Measurements from ENCODE around the gene RASSF6.
"Not testable (repeated sequence)": the region's sequence is repeated elsewhere in the genome, so short reads cannot be mapped to it uniquely, and the experiment has no call there.

Gene RASSF6

DNA sequence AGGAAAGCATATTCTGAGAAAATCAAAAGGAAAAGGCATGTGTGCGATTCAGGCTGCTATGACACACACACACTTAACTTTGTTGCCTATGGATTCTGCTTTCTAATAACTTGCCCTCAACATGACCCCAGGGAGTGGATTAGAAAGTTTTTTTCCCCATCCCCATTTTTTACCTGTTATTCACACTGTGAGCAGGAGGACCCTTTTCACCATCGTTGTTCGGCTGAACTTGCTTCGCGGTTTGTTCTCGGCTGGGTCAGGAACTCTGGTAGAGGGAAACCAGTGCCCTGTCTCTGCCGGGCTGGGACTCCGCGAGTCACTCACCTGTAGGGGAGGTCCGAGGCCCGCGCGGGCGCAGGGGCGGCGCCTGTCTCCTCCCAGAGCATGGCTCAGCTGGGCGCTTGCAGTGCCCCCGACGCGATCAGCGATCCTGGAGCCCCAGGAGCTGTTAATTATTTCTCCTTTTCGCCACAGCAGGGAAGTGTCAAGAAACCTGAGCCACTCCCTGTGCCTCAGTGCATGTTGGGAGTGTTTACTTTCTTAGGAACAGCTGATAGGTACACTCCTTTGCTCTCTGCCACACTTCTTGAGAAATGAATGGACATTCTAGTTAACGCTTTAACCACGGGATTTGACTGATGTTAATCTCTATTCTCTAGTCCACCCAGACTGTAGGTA is at the start of gene RASSF6:
RASSF6 (minus strand) TSS at position 322 of the 678 bp plus-strand sequence. CDS start 8,641 bp downstream, outside the sequence.
- DNase-seq, result peak; percentile 3 to 9

DNA sequence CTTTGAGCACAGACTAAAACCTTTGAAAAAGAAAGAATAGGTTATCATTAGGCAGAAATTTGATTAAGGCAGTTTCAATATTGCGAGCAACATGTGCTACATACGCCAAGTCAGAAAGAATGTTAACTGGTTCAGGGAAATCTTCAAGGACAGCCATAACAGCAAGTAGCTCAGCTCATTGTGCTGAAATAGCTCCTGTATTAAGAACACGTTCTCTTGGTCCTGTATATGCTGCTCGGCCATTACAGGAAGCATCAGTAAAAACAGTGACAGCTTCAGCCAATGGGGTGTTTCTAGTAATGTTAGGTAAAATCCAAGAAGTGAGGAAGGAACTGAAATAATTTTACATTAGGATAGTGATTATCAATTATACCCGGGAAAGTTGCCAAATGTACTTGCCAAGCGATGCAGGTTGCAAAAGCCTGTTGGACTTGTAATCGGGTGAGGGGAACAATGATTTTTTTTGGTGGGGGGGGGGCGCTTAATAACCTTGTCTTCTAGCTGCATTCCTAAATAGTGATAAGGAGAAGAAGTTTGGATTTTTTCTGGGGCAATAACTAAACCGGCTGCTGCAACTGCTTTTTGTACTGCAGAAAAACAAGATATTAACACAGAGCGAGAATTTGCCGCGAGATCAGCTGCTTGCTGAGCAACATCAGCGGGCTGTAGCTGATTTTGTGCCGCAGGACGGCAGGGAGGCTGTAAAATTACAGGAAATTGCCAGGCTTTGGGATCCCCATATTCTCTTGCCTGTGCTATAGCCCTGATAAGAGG is 49.4 kb upstream of the RASSF6 start:
- DNase-seq, result no peak

DNA sequence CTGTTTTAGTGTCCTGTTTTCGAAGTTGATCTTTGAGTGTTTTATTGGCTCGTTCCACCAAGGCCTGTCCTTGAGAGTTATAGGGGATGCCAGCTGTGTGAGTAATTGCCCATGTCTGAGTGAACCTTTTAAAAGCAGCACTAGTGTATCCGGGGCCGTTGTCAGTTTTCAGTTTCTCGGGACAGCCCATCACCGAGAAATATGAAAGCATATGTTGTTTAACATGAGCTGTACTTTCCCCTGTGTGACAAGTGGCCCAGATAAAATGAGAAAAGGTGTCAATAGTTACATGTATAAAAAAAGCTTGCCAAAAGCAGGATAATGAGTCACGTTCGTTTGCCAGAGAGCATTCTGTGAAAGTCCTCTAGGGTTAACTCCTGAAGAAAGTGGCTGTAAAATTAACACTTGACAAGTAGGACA is 48.6 kb upstream of the RASSF6 start:
- DNase-seq, result no peak

GRCh38 chr4:73665924-73666323 is 45.7 kb upstream of the RASSF6 start:
- DNase-seq, result not testable (repeated sequence)

DNA sequence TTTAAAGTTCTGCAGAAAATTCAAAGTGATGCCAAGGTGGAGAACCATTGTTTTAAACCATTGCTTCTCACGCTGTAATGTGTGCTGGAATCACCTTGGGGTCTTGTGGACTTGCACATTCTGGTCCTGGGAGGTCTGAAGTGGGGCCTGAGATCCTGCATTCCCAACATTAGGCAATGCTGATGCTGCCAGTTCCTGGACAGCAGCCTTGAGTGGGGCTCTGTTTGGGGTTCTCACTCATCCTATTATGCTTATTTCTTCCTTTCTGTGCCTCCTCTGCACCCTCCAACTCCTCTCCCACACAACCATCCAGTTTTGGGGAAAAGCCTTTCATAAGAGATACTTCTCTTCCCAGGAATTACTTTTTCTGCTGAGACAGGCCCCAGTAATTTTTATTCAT is 44.2 kb upstream of the RASSF6 start:
- no peak for DNase-seq

- DNase-seq, result no peak
Measured at GRCh38 chr4:73663576-73663975, 43.3 kb upstream of the RASSF6 start.

- no peak for DNase-seq
Measured at GRCh38 chr4:73662709-73663546, 42.7 kb upstream of the RASSF6 start.

- no peak for DNase-seq
Measured at GRCh38 chr4:73661646-73662119, 41.4 kb upstream of the RASSF6 start.

- no peak for DNase-seq
Measured at GRCh38 chr4:73660808-73661207, 40.6 kb upstream of the RASSF6 start.

- DNase-seq, result no peak
Measured at GRCh38 chr4:73653695-73654106, 33.5 kb upstream of the RASSF6 start.

DNA sequence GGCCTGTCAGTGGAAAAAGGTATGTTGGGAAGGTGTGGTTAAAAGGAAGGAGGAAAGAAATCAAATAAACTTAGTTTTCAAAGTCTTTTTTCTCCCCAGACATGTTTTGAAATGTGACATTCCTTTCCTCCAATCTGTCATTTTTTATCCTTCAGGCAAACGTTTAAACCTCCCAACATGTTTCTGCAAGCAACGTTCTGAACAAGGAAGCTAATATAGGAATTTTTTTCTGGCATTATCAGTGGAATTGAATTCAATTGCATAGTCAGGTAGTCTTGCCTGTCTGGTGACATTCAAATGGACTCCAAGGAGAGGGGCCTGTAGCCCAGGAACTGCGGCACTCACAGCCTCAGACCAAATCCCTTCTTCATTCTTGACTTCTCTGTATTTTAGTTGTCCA is 30.0 kb upstream of the RASSF6 start:
- DNase-seq, result no peak

GRCh38 chr4:73648478-73648877 is 28.2 kb upstream of the RASSF6 start:
- no peak for DNase-seq

DNA sequence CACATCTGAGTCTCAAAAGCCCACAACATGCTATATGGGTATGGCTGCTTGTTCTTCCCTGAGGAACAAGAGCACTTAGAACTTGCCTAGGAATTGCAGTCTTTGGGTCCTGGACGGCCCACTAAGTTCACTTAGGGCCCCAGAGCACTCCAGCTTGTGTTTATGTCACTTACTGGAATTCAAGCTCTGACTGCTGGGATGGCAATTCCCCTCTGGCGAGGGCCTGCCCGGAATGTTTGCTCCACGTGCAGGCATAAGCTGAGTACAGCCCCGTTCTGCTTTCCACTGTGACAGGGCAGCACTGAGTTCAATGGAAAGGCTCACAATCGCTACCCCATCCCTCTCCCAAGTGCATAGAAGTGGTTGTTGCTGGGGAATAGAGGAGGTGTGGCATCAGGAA is 25.9 kb upstream of the RASSF6 start:
- no peak for DNase-seq

DNA sequence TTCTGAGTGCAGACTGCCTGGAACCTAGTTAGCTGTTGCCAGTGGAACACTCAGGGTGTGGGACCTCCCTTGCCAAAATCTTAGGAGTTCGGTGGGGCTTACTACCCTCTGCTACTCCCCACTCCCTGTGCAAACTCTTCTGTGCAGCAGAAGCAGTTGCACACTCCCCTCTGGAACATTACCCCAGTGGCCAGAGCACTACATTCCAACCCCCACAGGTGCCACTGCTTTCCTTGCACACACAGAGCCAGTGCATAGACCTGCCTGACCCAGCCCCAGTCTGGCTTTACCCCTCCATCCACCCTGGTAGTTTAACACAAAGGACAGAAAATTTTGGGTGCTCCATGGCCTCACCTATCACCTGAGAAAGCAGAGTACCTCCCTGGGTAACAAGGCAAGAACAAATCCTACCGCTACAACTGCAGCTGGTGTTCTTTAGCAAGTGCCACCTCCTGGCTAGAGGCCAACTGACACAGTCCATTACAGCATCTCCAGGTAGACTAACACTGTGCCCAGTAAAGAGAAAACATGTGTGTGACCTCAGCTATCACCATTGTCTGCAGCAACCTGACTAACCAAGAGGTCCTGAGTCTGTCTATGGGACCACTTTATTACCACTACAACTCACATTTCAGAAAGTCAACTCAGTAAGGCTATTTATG is 11.5 kb upstream of the RASSF6 start:
- DNase-seq, result no peak

DNA sequence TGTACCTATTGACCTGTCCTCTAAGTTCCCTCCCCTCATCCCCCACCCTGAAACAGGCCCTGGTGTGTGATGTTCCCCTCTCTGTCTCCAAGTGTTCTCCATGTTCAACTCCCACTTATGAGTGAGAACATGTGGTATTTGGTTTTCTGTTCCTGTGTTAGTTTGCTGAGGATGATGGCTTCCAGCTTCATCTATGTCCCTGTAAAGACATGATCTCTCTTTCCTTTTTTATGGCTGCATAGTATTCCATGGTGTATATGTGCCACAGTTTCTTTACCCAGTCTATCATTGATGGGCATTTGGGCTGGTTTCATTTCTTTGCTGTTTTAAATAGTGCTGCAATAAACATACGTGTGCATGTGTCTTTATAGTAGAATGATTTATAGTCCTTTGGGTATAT is 8.6 kb upstream of the RASSF6 start:
- not testable (repeated sequence) for DNase-seq

GRCh38 chr4:73621357-73621756 is 1.1 kb upstream of the RASSF6 start:
- no peak for DNase-seq

DNA sequence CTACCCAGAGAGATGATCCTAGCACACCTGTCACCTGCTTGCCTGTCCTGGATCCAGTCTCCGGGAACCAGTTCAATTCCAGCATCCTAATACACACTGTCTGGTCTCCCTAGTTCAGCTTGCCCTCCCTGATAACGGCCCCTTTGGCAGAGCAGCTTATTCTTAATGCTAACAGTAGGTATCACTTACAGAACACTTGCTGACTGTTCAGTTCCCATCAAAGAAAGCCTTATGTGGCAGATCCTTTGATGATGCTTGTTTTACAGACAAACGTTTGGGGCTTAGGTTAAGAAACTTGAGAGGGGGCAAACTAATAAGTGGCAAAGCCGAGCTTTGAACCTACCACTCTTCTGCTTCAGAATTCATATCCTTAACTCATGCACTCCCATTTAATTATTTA is 890 bp downstream of the RASSF6 start:
- DNase-seq, result no peak

DNA sequence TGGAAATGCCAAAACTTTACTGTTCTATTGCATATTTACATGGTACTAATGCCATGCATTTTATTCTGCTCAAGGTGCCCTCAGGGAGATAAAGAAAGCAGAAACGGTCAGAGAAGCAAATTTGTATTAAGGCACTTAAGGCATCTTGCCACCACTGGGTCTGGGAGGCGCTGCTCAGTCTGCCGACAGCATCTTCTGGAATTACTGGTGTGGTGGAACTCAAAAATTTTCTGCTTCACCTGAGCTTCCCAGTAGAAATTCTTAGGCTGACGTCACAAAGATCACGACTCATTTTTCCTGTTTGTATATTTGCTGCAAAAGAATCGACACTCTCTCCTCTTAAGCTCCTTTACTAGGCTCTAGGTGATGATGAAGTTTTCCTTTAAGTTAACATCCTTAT is 3.0 kb downstream of the RASSF6 start:
- no peak for DNase-seq

- no peak for DNase-seq
Measured at GRCh38 chr4:73615613-73616012, 4.6 kb downstream of the RASSF6 start.

DNA sequence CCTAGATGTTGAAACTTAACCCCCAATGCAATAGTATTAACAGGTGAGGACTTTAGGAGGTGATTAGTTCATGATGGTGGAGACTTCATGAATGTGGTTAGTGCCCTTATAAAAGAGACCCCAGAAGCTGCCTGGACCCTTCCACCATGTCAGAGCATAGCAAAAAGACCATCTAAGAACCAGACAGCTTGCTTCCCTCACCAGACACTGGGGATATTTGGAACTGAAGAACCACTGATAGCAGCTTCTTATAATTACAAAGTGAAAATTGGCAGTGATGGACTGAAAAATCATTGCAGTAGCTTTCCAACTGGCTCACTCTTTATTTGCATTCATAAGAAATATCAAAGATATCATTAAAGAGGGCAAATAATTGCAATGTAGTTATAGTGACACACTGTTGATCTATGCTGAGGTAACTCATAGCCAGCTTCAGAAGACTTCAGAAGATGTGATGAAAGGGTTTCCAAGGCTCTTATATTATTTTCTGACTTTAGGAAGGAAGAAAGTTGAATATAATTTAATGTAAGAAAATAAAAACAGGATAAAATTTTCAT is 5.8 kb downstream of the RASSF6 start:
- no peak for DNase-seq

DNA sequence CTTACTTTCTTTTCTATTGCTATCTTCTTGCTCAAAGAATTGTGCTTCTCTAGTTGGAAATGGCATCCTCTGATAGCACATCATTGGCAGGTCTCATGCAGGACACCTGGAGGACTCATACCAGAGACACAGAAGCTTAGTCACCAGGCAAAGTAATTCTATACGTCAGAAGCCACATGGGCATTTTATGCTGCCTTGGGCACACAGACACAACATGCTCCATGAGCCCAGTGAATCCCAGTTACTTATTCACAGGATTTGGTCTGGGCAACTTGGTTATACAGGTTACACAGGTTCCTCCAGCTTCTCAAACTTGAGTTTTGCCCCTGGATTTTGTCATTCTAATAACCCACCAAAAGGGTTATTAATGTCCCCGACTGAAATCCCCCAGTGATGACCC is 7.1 kb downstream of the RASSF6 start:
- DNase-seq, result no peak

DNA sequence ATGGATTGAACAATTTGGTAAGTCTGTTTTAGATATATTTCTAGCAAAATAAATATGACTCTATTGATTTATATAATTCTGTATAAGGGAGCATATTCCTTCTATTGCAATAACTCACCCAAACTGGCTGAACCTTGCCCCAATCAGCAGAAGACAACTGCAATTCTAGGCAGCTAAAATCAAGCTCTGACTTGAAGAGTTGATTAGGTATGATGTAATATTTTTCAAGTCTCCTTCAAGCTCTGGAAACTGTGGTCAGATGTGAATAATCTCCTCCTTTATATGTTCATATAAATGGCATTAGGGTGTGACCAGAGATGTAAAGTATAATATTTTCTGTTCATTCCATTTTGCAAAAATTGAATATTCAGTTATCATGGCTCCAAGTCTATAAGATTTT is 8.2 kb downstream of the RASSF6 start:
- DNase-seq, result no peak

DNA sequence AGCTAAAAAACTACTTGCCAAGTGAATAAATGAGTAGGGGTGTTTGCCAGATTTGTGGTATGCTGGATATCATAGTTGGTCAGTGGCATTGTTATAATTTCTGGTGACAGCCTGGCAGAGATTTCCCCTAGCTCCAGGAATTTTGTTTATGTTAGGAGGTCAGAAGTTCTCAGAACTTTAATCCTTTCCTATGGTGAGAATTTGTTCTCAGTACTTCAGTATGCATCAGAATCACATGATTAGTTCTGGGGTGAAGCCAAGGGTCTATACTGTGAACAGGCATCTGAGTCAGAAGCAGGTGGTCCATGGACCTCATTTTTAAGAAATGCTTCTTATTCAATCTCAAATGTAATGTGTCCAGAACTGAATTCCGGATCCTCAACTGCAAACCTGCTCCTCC is 10.5 kb downstream of the RASSF6 start:
- no peak for DNase-seq

Measured in stimulated activated CD4-positive, alpha-beta T cell treated with anti-CD3 and anti-CD28 coated beads, Interleukin-4, amount 100 ng/mL, for 4 hours (primary cell).